Stimulated activated CD4-positive, alpha-beta T cell treated with anti-CD3 and anti-CD28 coated beads, TNF-alpha, amount 100 ng/mL, for 4 hours (primary cell): ENCODE data around the gene AMER2.

Experiments
- DNase-seq, 3 experiments: peaks; one replicate each; pipeline ENCODE4 v3.0.0-alpha.2; 2020; ENCODE audit warnings: low read depth in 3 of 3

Gene AMER2

GRCh38 chr13:25171517-25172302, at the start of gene AMER2:
AMER2 (minus strand) TSS chr13:25172288; CDS start chr13:25171619, 669 bp downstream.
- DNase-seq: no peak

- DNase-seq: no peak
Observed at GRCh38 chr13:25218019-25218418, 45.9 kb upstream of the AMER2 start.

- DNase-seq: no peak
Observed at GRCh38 chr13:25217023-25217885, 45.2 kb upstream of the AMER2 start.

- DNase-seq: no peak
Observed at GRCh38 chr13:25215253-25215575, 43.1 kb upstream of the AMER2 start.

GRCh38 chr13:25214491-25215252, 42.6 kb upstream of the AMER2 start:
- no peak for DNase-seq

GRCh38 chr13:25213715-25214114, 41.6 kb upstream of the AMER2 start:
- DNase-seq: no peak

- DNase-seq: no peak
Observed at GRCh38 chr13:25210842-25211569, 38.9 kb upstream of the AMER2 start.

GRCh38 chr13:25207291-25207810, 35.3 kb upstream of the AMER2 start:
- DNase-seq: no peak

- no peak for DNase-seq
Observed at GRCh38 chr13:25204863-25205262, 32.8 kb upstream of the AMER2 start.

GRCh38 chr13:25203127-25203740, 31.1 kb upstream of the AMER2 start:
- no peak for DNase-seq

- no peak for DNase-seq
Observed at GRCh38 chr13:25200783-25201182, 28.7 kb upstream of the AMER2 start.

- DNase-seq: no peak
Observed at GRCh38 chr13:25198647-25199046, 26.6 kb upstream of the AMER2 start.

GRCh38 chr13:25196971-25197370, 24.9 kb upstream of the AMER2 start:
- DNase-seq: no peak

GRCh38 chr13:25192936-25193335, 20.8 kb upstream of the AMER2 start:
- DNase-seq: no peak

- DNase-seq: no peak
Observed at GRCh38 chr13:25192489-25192888, 20.4 kb upstream of the AMER2 start.

GRCh38 chr13:25192052-25192451, 20.0 kb upstream of the AMER2 start:
- DNase-seq: no peak

GRCh38 chr13:25190771-25191170, 18.7 kb upstream of the AMER2 start:
- no peak for DNase-seq

GRCh38 chr13:25190256-25190655, 18.2 kb upstream of the AMER2 start:
- DNase-seq: no peak

GRCh38 chr13:25187596-25187995, 15.5 kb upstream of the AMER2 start:
- no peak for DNase-seq

- DNase-seq: no peak
Observed at GRCh38 chr13:25186187-25186586, 14.1 kb upstream of the AMER2 start.

- no peak for DNase-seq
Observed at GRCh38 chr13:25181597-25181996, 9.5 kb upstream of the AMER2 start.
